HEK293T (cell line): Measurements from ENCODE around the gene CALCB.
A peak's percentile ranks its signal among the peaks of the same experiment; 100 is the strongest.

Experiments
- CTCF ChIA-PET: fragments of 350-600 bp; formaldehyde crosslinking; extraction: SDS; loops from one replicate; lab custom pipeline; 2021; ENCODE audit warnings: antibody characterized with exemption, inconsistent platforms; lab: Yijun Ruan, JAX
- POLR2A ChIA-PET: fragments of 350-600 bp; formaldehyde crosslinking; extraction: SDS; loops from one replicate; lab custom pipeline; 2020; ENCODE audit warnings: antibody characterized with exemption, inconsistent platforms; lab: Yijun Ruan, JAX
- DNase-seq: peaks from one replicate; pipeline ENCODE4 v3.0.0; 2012; ENCODE audit warnings: mixed read lengths; ENCODE audit errors: extremely low spot score
- ARNT ChIP-seq: fragments of 450-650 bp; IDR thresholded peaks from 2 replicates; pipeline ENCODE4 v1.6.1; 2017; ENCODE audit warnings: mild to moderate bottlenecking
- BHLHE40 ChIP-seq: fragments of 450-650 bp; IDR thresholded peaks from 2 replicates; pipeline ENCODE4 v1.6.1; 2016; ENCODE audit warnings: mild to moderate bottlenecking, moderate library complexity, borderline replicate concordance
- CTBP1 ChIP-seq: fragments of 450-650 bp; IDR thresholded peaks from 2 replicates; pipeline ENCODE4 v1.6.1; 2016; ENCODE audit warnings: borderline replicate concordance
- ELF4 ChIP-seq: fragments of 450-650 bp; IDR thresholded peaks from 2 replicates; pipeline ENCODE4 v1.6.1; 2017; ENCODE audit warnings: antibody characterized with exemption
- FOXA1 ChIP-seq: fragments of 450-650 bp; IDR thresholded peaks from 2 replicates; pipeline ENCODE4 v1.6.1; 2016; ENCODE audit warnings: mild to moderate bottlenecking
- FOXK2 ChIP-seq: fragments of 450-650 bp; IDR thresholded peaks from 2 replicates; pipeline ENCODE4 v1.6.1; 2016; ENCODE audit warnings: mild to moderate bottlenecking
- FOXM1 ChIP-seq: fragments of 450-650 bp; IDR thresholded peaks from 2 replicates; pipeline ENCODE4 v1.6.1; 2017; ENCODE audit warnings: mild to moderate bottlenecking, borderline replicate concordance
- HDGF ChIP-seq: fragments of 450-650 bp; IDR thresholded peaks from 2 replicates; pipeline ENCODE4 v1.6.1; 2017; ENCODE audit warnings: antibody characterized with exemption, borderline replicate concordance
- L3MBTL2 ChIP-seq: fragments of 450-650 bp; conservative IDR thresholded peaks from 2 replicates; pipeline ENCODE4 v1.6.1; 2016; ENCODE audit warnings: mild to moderate bottlenecking
- LEF1 ChIP-seq: fragments of 450-650 bp; IDR thresholded peaks from 2 replicates; pipeline ENCODE4 v1.6.1; 2017; ENCODE audit warnings: mild to moderate bottlenecking, borderline replicate concordance
- NFRKB ChIP-seq: fragments of 450-650 bp; IDR thresholded peaks from 2 replicates; pipeline ENCODE4 v1.6.1; 2016; ENCODE audit warnings: mild to moderate bottlenecking, moderate library complexity
- SP1 ChIP-seq: fragments of 450-650 bp; IDR thresholded peaks from 2 replicates; pipeline ENCODE4 v1.6.1; 2017
- SUZ12 ChIP-seq: fragments of 450-650 bp; IDR thresholded peaks from 2 replicates; pipeline ENCODE4 v1.6.1; 2016; ENCODE audit warnings: mild to moderate bottlenecking
- TARDBP ChIP-seq: fragments of 450-650 bp; IDR thresholded peaks from 2 replicates; pipeline ENCODE4 v1.6.1; 2016
- ZNF384 ChIP-seq: fragments of 450-650 bp; IDR thresholded peaks from 2 replicates; pipeline ENCODE4 v1.6.1; 2016
- TF ChIP-seq, protein P1 (sequence below): fragments of 450-650 bp; IDR thresholded peaks from 2 replicates; pipeline ENCODE4 v1.6.1; 2016

Gene CALCB

GRCh38 chr11:15072551-15073143 lies 746 bp upstream of the CALCB start:
- no peak for DNase-seq
- POLR2A ChIA-PET = interaction anchor here (0.6 to 2.3 kb wide), 9 partner anchors 10 to 552 kb away, joined by 3 to 9 read pairs (median 6); partner anchors contain the start of genes CYP2R1 and PSMA1
- CTCF ChIA-PET = interaction anchor here (1.2 to 5.0 kb wide), 2 partner anchors 67 to 97 kb away, joined by 5 to 36 read pairs; no protein-coding TSS in a partner anchor
- no peak for TF ChIP-seq TARDBP
- no peak for TF ChIP-seq NFRKB
- no peak for TF ChIP-seq ZNF384
- TF ChIP-seq HDGF = no peak
- TF ChIP-seq FOXM1 = no peak
- no peak for TF ChIP-seq L3MBTL2

GRCh38 chr11:15074206-15075161 lies 1.1 kb downstream of the CALCB start:
- CTCF ChIA-PET = interaction anchor here (0.6 to 5.0 kb wide), 16 partner anchors 11 to 285 kb away, joined by 3 to 64 read pairs (median 5); no protein-coding TSS in a partner anchor
- TF ChIP-seq CTBP1 (peak; percentile 43; the same call in 1 of the 2 replicates), L3MBTL2 (peak; percentile 80), TARDBP (no peak), LEF1 (no peak; the same call in 1 of the 2 replicates), HDGF (0 out of 2 replicates have a peak, but pooled peaks have one; percentile 25), ELF4 (no peak), BHLHE40 (no peak), NFRKB (no peak), FOXA1 (no peak), ZNF384 (no peak), FOXM1 (no peak)
- TF ChIP-seq, protein P1, sequence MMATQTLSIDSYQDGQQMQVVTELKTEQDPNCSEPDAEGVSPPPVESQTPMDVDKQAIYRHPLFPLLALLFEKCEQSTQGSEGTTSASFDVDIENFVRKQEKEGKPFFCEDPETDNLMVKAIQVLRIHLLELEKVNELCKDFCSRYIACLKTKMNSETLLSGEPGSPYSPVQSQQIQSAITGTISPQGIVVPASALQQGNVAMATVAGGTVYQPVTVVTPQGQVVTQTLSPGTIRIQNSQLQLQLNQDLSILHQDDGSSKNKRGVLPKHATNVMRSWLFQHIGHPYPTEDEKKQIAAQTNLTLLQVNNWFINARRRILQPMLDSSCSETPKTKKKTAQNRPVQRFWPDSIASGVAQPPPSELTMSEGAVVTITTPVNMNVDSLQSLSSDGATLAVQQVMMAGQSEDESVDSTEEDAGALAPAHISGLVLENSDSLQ = no peak
- POLR2A ChIA-PET = interaction anchor here (1.0 to 2.3 kb wide), 6 partner anchors 20 to 183 kb away, joined by 3 to 9 read pairs (median 5); no protein-coding TSS in a partner anchor
- peak; percentile 75 for DNase-seq

DNA sequence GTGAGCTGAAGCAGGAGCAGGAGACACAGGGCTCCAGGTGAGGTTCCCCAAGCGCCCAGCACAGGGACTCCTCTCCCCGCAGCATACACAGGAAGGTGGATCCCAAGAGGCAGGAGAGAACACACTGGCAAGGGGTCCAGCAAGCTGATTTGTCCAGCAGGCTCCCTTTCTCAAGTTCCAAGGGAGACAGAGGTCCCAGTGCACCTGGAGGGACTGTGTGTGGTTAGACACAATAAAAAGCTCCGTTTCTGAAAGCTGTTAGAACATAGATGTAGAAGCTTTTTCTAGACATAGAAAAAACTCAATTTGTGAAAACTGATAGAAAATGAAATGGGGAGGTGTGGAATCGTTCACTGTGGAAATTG lies 1.8 kb downstream of the CALCB start:
- POLR2A ChIA-PET = interaction anchor here (1.2 to 2.3 kb wide), 3 partner anchors 36 to 183 kb away, joined by 4 to 7 read pairs (median 6); no protein-coding TSS in a partner anchor
- TF ChIP-seq NFRKB (no peak), ELF4 (no peak), SP1 (no peak), ZNF384 (no peak)
- no peak for DNase-seq
- CTCF ChIA-PET = interaction anchor here (0.6 to 5.0 kb wide), 12 partner anchors 10 to 285 kb away, joined by 3 to 64 read pairs (median 6); no protein-coding TSS in a partner anchor

GRCh38 chr11:15091175-15091574 lies 17.8 kb downstream of the CALCB start:
- CTCF ChIA-PET = interaction anchor here (1.3 kb wide), 1 partner anchor 10 kb away, joined by 3 read pairs; no protein-coding TSS in a partner anchor
- POLR2A ChIA-PET = interaction anchor here (0.6 kb wide), 1 partner anchor 8 kb away, joined by 3 read pairs; no protein-coding TSS in a partner anchor
- TF ChIP-seq FOXM1 (no peak), SUZ12 (no peak), FOXA1 (no peak), ARNT (no peak), HDGF (no peak), BHLHE40 (no peak), L3MBTL2 (no peak), ELF4 (no peak), ZNF384 (no peak), FOXK2 (no peak), CTBP1 (no peak), NFRKB (no peak), TARDBP (no peak), SP1 (no peak), LEF1 (no peak)
- TF ChIP-seq, protein P1 = no peak
- no peak for DNase-seq

GRCh38 chr11:15091625-15092024 lies 18.2 kb downstream of the CALCB start:
- DNase-seq = no peak
- TF ChIP-seq L3MBTL2 = no peak
- TF ChIP-seq ELF4 = no peak
- TF ChIP-seq SUZ12 = no peak
- ChIA-PET CTCF (interaction anchor here (1.3 kb wide), 1 partner anchor 9 kb away, joined by 3 read pairs; no protein-coding TSS in a partner anchor), POLR2A (interaction anchor here (0.6 kb wide), 1 partner anchor 9 kb away, joined by 3 read pairs; no protein-coding TSS in a partner anchor)

GRCh38 chr11:15093432-15093831 lies 20.0 kb downstream of the CALCB start:
- ChIA-PET POLR2A (no interaction called here), CTCF (no interaction called here)
- DNase-seq = no peak
- TF ChIP-seq TARDBP = no peak
- no peak for TF ChIP-seq FOXK2
- no peak for TF ChIP-seq ARNT
